Activated naive CD4-positive, alpha-beta T cell treated with anti-CD3 and anti-CD28 coated beads, Interleukin-2, amount 50 U/mL, for 16 hours (primary cell): ENCODE results near the gene SEMA5B.

Source experiments
- DNase-seq: peaks from one replicate; pipeline ENCODE4 v3.0.0-alpha.2; 2020

The SEMA5B gene, protein sequence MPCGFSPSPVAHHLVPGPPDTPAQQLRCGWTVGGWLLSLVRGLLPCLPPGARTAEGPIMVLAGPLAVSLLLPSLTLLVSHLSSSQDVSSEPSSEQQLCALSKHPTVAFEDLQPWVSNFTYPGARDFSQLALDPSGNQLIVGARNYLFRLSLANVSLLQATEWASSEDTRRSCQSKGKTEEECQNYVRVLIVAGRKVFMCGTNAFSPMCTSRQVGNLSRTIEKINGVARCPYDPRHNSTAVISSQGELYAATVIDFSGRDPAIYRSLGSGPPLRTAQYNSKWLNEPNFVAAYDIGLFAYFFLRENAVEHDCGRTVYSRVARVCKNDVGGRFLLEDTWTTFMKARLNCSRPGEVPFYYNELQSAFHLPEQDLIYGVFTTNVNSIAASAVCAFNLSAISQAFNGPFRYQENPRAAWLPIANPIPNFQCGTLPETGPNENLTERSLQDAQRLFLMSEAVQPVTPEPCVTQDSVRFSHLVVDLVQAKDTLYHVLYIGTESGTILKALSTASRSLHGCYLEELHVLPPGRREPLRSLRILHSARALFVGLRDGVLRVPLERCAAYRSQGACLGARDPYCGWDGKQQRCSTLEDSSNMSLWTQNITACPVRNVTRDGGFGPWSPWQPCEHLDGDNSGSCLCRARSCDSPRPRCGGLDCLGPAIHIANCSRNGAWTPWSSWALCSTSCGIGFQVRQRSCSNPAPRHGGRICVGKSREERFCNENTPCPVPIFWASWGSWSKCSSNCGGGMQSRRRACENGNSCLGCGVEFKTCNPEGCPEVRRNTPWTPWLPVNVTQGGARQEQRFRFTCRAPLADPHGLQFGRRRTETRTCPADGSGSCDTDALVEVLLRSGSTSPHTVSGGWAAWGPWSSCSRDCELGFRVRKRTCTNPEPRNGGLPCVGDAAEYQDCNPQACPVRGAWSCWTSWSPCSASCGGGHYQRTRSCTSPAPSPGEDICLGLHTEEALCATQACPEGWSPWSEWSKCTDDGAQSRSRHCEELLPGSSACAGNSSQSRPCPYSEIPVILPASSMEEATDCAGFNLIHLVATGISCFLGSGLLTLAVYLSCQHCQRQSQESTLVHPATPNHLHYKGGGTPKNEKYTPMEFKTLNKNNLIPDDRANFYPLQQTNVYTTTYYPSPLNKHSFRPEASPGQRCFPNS

GRCh38 chr3:123027292-123028232, at the start of gene SEMA5B:
Gene SEMA5B, minus strand, starts transcription at chr3:123027763. Its CDS starts 66,500 bp downstream, at chr3:122961263.
- peak; percentile 26 for DNase-seq

DNA sequence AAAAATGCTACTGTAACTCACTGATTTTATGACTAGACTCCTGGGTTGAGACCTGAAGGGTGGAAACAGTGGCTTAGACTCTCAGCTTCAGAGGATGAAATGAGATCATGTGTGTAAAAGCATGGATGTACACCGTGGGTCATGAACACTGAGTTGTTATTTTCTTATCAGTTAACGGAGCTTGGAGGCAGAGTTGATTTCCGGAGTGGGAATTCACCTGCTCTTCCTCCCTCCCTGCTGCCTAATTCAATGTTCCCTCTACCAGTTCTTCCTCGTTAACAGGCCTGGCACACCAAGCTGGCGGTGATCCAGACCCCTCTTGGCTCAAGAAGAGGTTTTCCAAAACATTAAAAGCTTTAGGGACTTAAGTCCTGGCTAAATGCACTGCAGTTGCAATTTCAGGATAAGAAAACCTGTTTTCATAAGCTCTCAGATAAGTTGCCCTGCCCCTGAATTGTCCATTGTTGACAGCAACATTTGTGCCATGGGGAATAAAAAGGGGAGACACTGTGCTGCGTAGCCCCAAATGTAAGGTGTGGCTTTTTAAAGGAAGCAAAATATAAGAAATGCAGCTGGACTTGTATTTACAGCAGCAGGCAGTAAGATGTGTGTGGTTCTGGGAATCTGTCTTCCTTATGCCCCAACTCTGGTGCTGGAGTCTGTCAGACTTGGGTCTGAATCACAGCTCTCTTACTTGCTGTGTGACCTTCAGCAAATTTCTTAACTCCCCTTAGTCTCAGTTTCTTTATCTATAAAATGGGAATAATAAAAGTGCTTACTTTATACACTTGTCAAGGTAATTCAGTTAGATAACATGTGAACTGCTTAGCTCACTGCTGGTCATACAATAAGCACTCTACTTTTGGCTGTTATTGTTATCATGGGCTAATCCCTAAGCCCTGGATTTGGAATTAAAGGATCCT, 49.2 kb upstream of the SEMA5B start:
- DNase-seq: no peak

DNA sequence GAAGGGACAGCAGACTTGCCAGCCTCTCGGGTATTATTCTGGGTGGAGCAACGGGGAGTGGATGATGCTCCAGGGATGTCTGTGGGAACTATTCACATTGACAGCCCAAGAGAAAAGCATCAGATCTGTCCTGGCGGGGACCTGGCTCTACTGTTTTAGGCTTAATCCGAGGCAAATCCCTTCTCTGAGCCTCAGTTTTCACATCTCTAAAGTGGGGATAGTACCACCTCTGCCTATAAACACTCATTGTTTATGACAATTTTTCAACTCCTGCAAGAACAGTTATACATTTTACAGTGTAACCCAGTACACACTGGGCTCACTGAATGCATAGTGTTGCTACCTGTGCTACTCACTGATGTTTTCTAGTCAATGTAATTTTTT, 48.5 kb upstream of the SEMA5B start:
- no peak for DNase-seq

DNA sequence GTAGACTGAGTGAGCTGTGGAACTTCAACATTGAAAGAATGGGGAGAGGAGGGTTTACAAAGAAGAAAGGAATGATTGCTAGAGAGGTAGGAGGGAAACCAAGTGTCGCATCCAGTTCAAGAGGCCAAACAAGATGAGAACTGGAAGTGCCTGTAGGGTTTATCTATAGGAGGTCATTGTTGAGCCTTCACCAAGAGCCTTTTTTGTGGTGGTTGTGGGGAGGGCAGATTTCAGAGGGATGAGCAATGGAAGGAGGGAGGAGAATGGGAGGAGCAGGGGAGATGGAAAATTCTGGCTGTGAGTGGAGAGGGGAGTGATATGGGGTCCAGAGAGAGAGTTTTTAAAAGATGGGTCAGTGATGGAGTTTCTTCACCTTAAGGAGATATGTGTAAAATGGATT, 47.8 kb upstream of the SEMA5B start:
- DNase-seq: no peak

DNA sequence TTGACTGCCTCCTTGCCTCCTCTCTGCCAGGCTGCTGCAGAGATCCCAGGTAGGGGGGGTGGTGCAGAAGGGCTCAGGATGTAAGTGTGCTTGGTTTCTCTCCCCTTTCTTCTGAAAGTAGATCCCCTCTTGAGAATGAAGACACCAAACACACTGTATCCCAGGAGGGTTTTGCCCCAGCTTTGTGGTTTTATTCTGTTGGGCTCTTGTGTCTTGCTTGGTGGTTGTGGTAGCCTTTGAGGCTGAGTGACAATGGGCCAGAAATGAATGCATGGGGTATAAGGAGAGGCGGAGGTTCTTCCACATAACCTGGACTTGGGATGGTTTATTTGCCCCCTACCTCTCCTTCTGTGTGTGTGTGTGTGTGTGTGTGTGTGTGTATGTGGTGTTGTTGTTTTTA, 45.0 kb upstream of the SEMA5B start:
- DNase-seq: no peak

DNA sequence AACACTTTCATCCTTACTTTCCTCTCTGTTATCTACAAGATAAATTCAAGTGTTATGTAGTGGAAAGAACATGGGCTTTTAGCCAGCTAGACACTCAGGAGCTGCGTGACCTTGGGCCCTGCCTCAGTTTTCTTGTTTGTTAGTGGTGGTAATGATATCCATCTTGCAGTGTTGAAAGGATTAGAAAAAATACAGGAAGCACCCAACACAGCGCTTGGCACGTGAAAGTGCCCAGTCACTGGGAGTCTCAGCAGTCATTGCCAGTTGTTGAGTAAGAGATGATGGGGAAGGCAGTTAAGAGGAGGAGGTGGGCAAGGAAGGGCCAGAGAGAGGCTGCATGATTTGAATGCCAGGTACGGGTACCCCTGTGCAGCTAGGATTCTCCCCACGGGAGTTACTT, 44.6 kb upstream of the SEMA5B start:
- DNase-seq: no peak

- DNase-seq: no peak
Observed at GRCh38 chr3:123071581-123071980, 44.0 kb upstream of the SEMA5B start.

GRCh38 chr3:123071146-123071545, 43.6 kb upstream of the SEMA5B start:
- no peak for DNase-seq

DNA sequence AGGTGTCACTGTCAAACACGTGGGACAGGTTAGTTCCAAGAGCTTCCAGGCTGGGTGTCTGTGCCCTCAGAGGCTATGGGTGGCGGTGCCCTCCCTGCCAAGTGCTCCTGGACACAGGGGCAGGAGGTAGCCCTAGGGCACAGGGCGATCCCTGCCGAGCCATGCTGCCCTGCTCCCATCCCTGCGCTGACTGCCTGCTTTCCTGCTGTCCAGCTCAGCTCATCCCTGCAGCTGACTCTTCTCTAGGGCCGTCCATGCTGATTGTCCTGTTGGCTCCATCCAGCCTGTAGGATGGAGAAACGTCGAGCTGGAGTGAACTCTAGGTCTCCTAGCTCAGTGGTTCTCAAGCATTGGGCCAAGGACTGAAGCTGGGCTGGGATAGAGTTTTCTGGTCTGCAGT, 42.9 kb upstream of the SEMA5B start:
- no peak for DNase-seq

GRCh38 chr3:123068601-123069381, 41.2 kb upstream of the SEMA5B start:
- DNase-seq: no peak

- DNase-seq: no peak
Observed at GRCh38 chr3:123067689-123068600, 40.4 kb upstream of the SEMA5B start.

DNA sequence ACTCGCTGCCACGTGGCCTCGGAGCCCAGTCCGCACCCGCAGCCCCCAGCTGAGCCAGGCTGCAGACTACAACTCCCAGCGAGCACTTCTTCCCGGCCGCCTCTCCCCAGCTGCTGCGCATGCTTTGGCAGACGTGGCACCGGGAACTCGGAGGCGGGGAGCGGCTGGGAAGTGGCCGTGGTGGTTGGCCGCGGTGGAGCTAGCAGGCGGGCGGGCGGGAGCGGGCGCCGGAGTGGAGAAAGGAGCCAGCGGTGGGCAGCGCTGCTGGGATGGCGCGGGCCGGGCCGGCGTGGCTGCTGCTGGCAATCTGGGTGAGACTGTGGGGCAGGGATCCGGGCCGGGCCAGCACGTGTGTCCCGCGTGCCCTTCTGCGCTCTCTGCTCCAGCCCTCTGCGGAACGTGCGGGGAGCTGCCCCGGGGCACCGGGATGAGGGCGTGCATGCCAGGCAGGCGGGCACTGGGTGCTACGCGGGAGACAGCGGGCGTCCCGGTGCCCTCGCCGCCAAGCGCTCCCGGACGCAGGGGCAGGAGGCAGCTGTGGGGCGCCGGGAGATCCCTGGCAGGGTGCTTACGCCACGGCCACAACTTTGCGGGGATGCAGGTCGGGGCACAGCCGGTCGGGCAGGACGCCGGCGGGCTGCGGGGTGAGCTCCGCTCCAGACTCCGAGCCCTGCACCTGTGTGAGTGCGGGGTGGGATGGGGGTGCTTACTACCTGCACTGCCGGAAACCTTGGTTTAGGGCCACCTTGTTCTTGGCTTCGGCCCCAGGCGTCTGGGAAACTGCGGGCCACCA, 39.5 kb upstream of the SEMA5B start, which contains the start of gene PDIA5:
Gene PDIA5 (plus strand): TSS at position 130 of the 793 bp plus-strand sequence. CDS start 140 bp downstream, at position 270.
- peak; percentile 83 for DNase-seq

- no peak for DNase-seq
Observed at GRCh38 chr3:123066599-123066895, 39.0 kb upstream of the SEMA5B start.

DNA sequence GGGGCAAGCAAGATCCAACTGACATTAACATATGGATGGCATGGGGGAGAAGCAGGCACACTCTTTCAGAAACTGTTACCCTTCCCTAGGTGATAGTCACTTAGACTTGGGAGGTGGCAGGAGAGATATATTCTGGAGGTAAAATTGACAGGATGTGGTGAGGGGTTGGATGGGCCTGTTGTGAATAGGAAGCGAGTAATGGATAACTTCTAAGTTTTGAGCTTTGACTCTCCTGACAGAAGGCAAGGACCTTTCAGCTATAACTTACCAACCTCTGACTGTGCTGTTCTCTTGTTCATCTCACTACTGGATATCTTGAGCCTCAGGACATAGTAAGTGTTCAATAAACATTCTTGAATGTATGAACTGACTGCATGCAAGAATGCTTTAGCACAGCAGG, 37.4 kb upstream of the SEMA5B start:
- no peak for DNase-seq

DNA sequence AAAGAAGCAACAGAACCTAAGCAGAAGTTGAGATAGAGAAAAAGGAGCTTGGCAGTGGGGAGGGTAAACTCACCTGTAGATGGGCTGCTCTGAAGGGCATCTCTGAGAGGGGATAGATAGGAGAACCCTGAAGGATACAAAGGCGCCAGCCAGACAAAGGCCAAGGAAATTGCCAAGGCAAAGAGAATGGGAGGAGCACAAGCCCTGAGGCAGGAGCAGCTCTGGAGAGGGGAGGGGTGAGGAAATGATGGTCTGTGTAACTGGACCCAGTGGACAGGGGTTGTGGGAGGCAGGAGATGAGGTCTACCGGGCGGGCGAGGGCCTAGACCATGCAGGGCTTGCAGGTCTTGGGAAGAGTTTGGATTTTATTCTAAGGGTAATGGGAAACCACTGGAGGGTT, 36.9 kb upstream of the SEMA5B start:
- DNase-seq: no peak

DNA sequence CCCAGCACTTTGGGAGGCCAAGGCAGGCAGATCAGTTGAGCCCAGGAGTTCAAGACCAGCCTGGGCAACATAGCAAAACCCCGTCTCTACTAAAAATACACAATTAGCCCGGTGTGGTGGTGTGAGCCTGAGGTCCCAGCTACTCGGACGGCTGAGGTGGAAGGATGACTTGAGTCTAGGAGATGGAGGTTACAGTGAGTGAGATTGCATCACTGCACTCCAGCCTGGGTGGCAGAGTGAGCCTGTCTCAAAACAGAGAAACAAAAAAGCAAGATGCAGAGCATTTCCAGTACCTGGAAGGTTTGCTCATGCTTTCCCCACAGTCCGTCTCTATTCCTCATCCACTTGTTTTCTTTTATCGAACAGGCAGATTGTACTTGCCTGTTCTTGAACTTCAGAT, 35.5 kb upstream of the SEMA5B start:
- DNase-seq: no peak

- DNase-seq: no peak
Observed at GRCh38 chr3:123061856-123062255, 34.3 kb upstream of the SEMA5B start.

DNA sequence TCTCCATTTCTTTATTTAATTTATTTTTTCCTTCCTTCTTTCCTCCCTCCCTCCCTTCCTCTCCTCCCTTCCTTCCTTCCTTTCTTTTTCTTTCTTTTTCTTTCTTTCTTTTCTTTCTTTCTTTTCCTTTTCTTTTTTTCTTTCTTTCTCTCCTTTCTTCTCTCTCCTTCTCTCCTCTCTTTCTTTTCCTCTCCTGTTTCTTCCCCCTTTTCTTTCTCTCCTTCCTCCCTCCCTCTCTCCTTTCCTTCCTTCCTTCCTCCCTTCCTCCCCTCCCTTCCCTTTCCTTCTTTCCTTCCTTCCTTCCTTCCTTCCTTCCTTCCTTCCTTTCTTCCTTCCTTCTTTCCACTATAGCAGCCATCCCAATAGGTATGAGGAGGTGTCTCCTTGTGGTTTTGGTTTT, 32.5 kb upstream of the SEMA5B start:
- no peak for DNase-seq
